ENCODE measurements around the gene IMMT. TPM values are rescaled to one million over a fixed set of nuclear protein-coding genes. Genes with fewer than 3 reads are reported as not detected.

Gene IMMT
- total and polyA plus RNA-seq, 9 of the 15 experiments (the other 6 are each of a cell fraction or from before 2014, with no cell fraction given): 119 to 294 (median 140) TPM

DNA sequence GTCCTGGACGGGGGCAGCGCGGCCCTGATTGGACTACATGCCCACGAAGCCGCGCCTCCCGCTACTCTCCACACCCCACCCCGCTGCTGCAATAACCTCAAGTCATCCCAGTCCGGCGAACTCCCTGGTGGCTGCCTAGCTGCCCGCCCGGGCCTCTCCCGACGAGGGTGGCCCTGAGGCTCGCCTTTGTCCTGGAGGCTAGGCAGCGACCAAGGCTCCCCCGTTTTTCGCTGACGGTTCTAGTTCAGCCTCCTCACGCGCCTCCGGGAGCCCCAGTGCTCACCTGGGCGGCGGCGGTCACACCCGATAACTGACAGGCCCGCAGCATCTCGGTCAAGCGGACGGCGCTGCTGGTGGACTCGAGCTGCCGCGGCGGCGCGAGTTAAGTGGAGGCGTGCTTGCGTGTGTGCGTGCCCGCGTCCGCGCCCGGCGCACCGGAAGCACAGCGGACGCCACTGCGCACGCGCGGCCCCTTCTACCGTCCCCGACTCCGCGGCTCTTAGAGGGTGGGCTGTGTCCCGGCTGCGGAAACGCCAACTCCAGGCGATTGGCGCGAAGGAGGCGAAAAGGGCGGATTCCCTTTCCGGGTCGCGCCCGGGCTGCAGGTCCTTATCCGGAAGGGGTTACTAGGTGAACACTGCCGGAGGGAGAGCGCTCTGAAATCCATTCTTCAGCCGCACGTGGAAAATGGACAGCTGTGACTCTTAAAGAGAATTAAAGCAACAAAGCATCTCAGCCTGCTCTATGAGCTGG, at the start of gene IMMT (continued):
- TF ChIP-seq ZBTB12 (CRISPR knock-in tag; IDR thresholded peaks at IDR 0.05) (peak; percentile 13; the same call in 1 of the 2 replicates), RERE (CRISPR knock-in tag; IDR thresholded peaks at IDR 0.05; ENCODE audit: borderline replicate concordance) (peak; percentile 67; the same call in 1 of the 2 replicates), HNRNPK (IDR thresholded peaks at IDR 0.05; ENCODE audit: low read depth, low read length, poor library complexity, severe bottlenecking) (no peak), ZNF395 (CRISPR knock-in tag; IDR thresholded peaks at IDR 0.05) (peak; percentile 64; the same call in 1 of the 2 replicates), HDAC1 (IDR thresholded peaks at IDR 0.05) (peak in 1 of 2 experiments; percentile 51; a peak in 1 of 4 replicates), SRSF9 (IDR thresholded peaks at IDR 0.05; ENCODE audit: borderline replicate concordance, low read depth, low read length) (no peak), SRSF7 (optimal IDR thresholded peaks at IDR 0.05; ENCODE audit: low read depth, low read length) (no peak), ZNF184 (CRISPR knock-in tag; IDR thresholded peaks at IDR 0.05) (no peak), MYBL2 (IDR thresholded peaks at IDR 0.05; ENCODE audit: low read depth) (peak; percentile 29; the same call in 1 of the 2 replicates), MYBL2 (CRISPR knock-in tag; IDR thresholded peaks at IDR 0.05; ENCODE audit: borderline replicate concordance) (no peak), TCFL5 (CRISPR knock-in tag; conservative IDR thresholded peaks at IDR 0.05) (no peak), C11orf30 (IDR thresholded peaks at IDR 0.05; ENCODE audit: low read depth) (peak; percentile 82), SIN3A (IDR thresholded peaks at IDR 0.05; ENCODE audit: borderline replicate concordance in 2 of 2, control insufficient read depth in 1 of 2, low read depth in 2 of 2, low read length in 2 of 2) (peak; percentile 35 to 55; a peak in 2 of 4 replicates), FOXP1 (CRISPR knock-in tag; IDR thresholded peaks at IDR 0.05) (no peak), ZNF41 (CRISPR knock-in tag; conservative IDR thresholded peaks at IDR 0.05) (no peak), ZNF584 (CRISPR knock-in tag; IDR thresholded peaks at IDR 0.05; ENCODE audit: low read depth) (no peak)

All from K562 (cell line).